NCI-H226 (cell line): ENCODE results near the gene ITGB3.

Source experiments
- DNase-seq: peaks from one replicate; pipeline ENCODE4 v3.0.0-alpha.2; 2015

The ITGB3 gene

GRCh38 chr17:47304186-47304585 is 50.6 kb downstream of the ITGB3 start:
- no peak for DNase-seq

- peak; percentile 86 for DNase-seq
Observed at GRCh38 chr17:47305302-47305923, 51.8 kb downstream of the ITGB3 start.

GRCh38 chr17:47310186-47310733 is 56.6 kb downstream of the ITGB3 start:
- DNase-seq: no peak

GRCh38 chr17:47311420-47311819 is 57.8 kb downstream of the ITGB3 start:
- no peak for DNase-seq

- peak; percentile 63 for DNase-seq
Observed at GRCh38 chr17:47315451-47316266, 62.0 kb downstream of the ITGB3 start.

- DNase-seq: no peak
Observed at GRCh38 chr17:47316311-47316710, 62.7 kb downstream of the ITGB3 start.

GRCh38 chr17:47317119-47317518 is 63.5 kb downstream of the ITGB3 start:
- DNase-seq: no peak

- no peak for DNase-seq
Observed at GRCh38 chr17:47318197-47318918, 64.7 kb downstream of the ITGB3 start.

- DNase-seq: no peak
Observed at GRCh38 chr17:47320879-47321502, 67.4 kb downstream of the ITGB3 start.

GRCh38 chr17:47323382-47324223 is 70.0 kb downstream of the ITGB3 start, which contains the start of gene EFCAB13:
Gene EFCAB13 (plus strand): TSS chr17:47323955. CDS start chr17:47328354, 4,399 bp downstream.
- no peak for DNase-seq

GRCh38 chr17:47324224-47325020 is 70.8 kb downstream of the ITGB3 start:
- no peak for DNase-seq

GRCh38 chr17:47325176-47325575 is 71.5 kb downstream of the ITGB3 start:
- no peak for DNase-seq

- no peak for DNase-seq
Observed at GRCh38 chr17:47330548-47330947, 76.9 kb downstream of the ITGB3 start.

- no peak for DNase-seq
Observed at GRCh38 chr17:47332287-47332686, 78.7 kb downstream of the ITGB3 start.

GRCh38 chr17:47335101-47335936 is 81.7 kb downstream of the ITGB3 start:
- DNase-seq: no peak

- DNase-seq: no peak
Observed at GRCh38 chr17:47338026-47338425, 84.4 kb downstream of the ITGB3 start.

- DNase-seq: no peak
Observed at GRCh38 chr17:47352848-47353247, 99.2 kb downstream of the ITGB3 start.

GRCh38 chr17:47358652-47359051 is 105.0 kb downstream of the ITGB3 start:
- no peak for DNase-seq
